ENCODE data around the gene TMEM41B.
"Not testable (repeated sequence)": the region's sequence is repeated elsewhere in the genome, so short reads cannot be mapped to it uniquely, and the experiment has no call there.

TMEM41B gene

GRCh38 chr11:9259981-9260837 is 54.2 kb downstream of the TMEM41B start:
- no peak for DNase-seq

- not testable (repeated sequence) for DNase-seq
These were observed 56.1 kb downstream of the TMEM41B start for GRCh38 chr11:9258279-9258678.

GRCh38 chr11:9254416-9254815 is 60.0 kb downstream of the TMEM41B start:
- no peak for DNase-seq

GRCh38 chr11:9253086-9253485 is 61.3 kb downstream of the TMEM41B start:
- no peak for DNase-seq

GRCh38 chr11:9251311-9251710 is 63.1 kb downstream of the TMEM41B start:
- no peak for DNase-seq

- peak; percentile 59 for DNase-seq
These were observed 64.2 kb downstream of the TMEM41B start for GRCh38 chr11:9250139-9250582.

GRCh38 chr11:9249252-9249651 is 65.1 kb downstream of the TMEM41B start:
- DNase-seq = no peak

- DNase-seq = no peak
These were observed 66.5 kb downstream of the TMEM41B start for GRCh38 chr11:9247863-9248262.

- DNase-seq = not testable (repeated sequence)
These were observed 78.2 kb downstream of the TMEM41B start for GRCh38 chr11:9236242-9236641.

GRCh38 chr11:9232482-9232881 is 81.9 kb downstream of the TMEM41B start:
- DNase-seq = no peak

GRCh38 chr11:9231848-9232177 is 82.6 kb downstream of the TMEM41B start:
- no peak for DNase-seq
